ENCODE data around the gene MREG.

MREG gene

DNA sequence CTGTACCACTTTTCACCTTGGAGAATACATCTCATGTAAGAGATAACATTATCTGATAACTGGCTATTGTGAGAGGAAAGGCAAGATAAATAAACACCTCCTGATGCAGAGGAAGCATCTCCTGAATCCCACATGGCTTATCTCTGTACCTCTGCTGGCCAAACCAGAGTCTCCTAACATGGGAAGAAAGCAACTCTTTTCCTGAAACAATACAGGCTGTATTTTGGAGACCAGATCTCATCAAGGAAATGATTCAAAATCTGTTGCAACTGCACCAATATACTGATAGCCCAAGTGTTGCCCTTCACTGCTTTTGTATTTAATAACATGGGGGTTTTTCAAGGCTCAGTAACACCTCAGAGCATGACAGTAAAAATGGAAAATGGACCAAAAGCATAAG lies 106.9 kb downstream of the MREG start:
- TF ChIP-seq, protein P1, sequence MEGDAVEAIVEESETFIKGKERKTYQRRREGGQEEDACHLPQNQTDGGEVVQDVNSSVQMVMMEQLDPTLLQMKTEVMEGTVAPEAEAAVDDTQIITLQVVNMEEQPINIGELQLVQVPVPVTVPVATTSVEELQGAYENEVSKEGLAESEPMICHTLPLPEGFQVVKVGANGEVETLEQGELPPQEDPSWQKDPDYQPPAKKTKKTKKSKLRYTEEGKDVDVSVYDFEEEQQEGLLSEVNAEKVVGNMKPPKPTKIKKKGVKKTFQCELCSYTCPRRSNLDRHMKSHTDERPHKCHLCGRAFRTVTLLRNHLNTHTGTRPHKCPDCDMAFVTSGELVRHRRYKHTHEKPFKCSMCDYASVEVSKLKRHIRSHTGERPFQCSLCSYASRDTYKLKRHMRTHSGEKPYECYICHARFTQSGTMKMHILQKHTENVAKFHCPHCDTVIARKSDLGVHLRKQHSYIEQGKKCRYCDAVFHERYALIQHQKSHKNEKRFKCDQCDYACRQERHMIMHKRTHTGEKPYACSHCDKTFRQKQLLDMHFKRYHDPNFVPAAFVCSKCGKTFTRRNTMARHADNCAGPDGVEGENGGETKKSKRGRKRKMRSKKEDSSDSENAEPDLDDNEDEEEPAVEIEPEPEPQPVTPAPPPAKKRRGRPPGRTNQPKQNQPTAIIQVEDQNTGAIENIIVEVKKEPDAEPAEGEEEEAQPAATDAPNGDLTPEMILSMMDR (IDR thresholded peaks at IDR 0.05; ENCODE audit: low read depth, low read length) = no peak
- TF ChIP-seq, protein P2, sequence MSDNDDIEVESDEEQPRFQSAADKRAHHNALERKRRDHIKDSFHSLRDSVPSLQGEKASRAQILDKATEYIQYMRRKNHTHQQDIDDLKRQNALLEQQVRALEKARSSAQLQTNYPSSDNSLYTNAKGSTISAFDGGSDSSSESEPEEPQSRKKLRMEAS (IDR thresholded peaks at IDR 0.05; ENCODE audit: low read depth, low read length) = no peak
- TF ChIP-seq POLR2A (IDR thresholded peaks at IDR 0.05; ENCODE audit: extremely low read depth, insufficient read length) (no peak), MYC (IDR thresholded peaks at IDR 0.05; ENCODE audit: low read depth, low read length) (no peak)
- no peak for DNase-seq (ENCODE audit: low read depth)
- H3K4me3 ChIP-seq (ENCODE audit: low read depth, low read length) = no peak overlapping the region

DNA sequence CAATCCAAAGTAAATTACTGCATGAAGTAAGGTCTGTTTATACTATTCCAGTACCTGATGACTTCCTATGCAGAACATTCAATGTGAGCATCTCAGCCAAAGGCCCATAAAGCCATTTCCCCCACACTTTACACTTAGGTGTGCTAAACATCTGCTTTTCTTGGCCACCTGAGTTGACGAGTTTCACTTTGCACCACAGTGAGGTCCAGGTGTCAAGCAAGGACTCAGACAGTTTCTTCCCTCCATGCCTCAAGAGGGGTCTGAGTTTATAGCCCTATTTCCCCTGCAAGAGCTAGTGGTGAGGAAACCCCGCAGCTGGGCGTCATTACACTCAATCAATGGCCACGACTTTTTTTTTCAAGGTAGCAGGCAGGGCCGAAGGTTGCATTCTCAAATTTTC lies 107.7 kb downstream of the MREG start:
- TF ChIP-seq, protein P2 (IDR thresholded peaks at IDR 0.05; ENCODE audit: low read depth, low read length) = no peak
- TF ChIP-seq POLR2A (IDR thresholded peaks at IDR 0.05; ENCODE audit: extremely low read depth, insufficient read length) = no peak
- TF ChIP-seq, protein P1 (IDR thresholded peaks at IDR 0.05; ENCODE audit: low read depth, low read length) = no peak
- TF ChIP-seq MYC (IDR thresholded peaks at IDR 0.05; ENCODE audit: low read depth, low read length) = no peak
- no peak for DNase-seq (ENCODE audit: low read depth)
- H3K4me3 ChIP-seq (ENCODE audit: low read depth, low read length) = no peak overlapping the region

DNA sequence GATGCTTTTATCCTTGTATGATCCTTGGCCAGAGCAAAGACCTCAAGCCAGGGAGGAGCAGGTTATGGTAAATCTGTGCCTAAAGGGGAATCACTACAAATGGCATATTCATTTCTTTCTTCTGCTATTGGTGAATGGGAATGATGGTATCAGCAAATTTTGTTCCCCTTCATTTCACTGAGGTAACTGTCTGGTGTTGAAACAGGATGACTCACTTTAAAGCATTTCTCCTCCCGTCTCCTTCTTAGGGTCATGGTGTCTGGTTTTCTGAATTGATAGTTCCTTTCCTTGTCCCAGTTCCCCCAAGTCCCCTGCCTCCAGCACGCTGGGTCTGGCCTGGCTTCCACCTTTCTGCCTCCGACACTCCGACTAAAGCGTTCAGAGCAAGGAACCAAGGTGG lies 109.2 kb downstream of the MREG start:
- no peak for TF ChIP-seq MYC (IDR thresholded peaks at IDR 0.05; ENCODE audit: low read depth, low read length)
- TF ChIP-seq, protein P2 (IDR thresholded peaks at IDR 0.05; ENCODE audit: low read depth, low read length) = no peak
- TF ChIP-seq, protein P1 (IDR thresholded peaks at IDR 0.05; ENCODE audit: low read depth, low read length) = no peak
- TF ChIP-seq POLR2A (IDR thresholded peaks at IDR 0.05; ENCODE audit: extremely low read depth, insufficient read length) = no peak
- peak; percentile 78 for DNase-seq (ENCODE audit: low read depth)
- H3K4me3 ChIP-seq (ENCODE audit: low read depth, low read length) = no peak overlapping the region

DNA sequence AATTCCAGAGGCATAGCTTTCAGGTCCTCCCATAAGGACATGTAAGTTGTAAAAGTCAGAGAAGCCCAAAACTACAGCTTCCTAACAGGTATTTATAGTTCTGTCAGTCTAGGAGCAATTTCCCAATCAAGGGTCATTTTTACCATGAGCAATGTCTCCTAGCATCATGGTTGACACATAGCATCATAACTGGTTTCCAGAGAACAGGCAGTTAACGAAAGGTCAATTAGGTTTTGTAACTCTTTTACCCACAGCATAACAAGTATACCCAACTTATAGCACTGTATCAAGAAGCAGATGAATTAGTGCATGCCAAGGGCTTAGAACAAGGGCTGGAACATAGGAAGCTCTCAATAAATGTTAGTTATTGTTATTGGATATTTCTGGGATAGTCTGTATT lies 110.1 kb downstream of the MREG start:
- TF ChIP-seq MYC (IDR thresholded peaks at IDR 0.05; ENCODE audit: low read depth, low read length) (no peak), POLR2A (IDR thresholded peaks at IDR 0.05; ENCODE audit: extremely low read depth, insufficient read length) (no peak)
- TF ChIP-seq, protein P1 (IDR thresholded peaks at IDR 0.05; ENCODE audit: low read depth, low read length) = no peak
- TF ChIP-seq, protein P2 (IDR thresholded peaks at IDR 0.05; ENCODE audit: low read depth, low read length) = no peak
- DNase-seq (ENCODE audit: low read depth) = peak; percentile 12

DNA sequence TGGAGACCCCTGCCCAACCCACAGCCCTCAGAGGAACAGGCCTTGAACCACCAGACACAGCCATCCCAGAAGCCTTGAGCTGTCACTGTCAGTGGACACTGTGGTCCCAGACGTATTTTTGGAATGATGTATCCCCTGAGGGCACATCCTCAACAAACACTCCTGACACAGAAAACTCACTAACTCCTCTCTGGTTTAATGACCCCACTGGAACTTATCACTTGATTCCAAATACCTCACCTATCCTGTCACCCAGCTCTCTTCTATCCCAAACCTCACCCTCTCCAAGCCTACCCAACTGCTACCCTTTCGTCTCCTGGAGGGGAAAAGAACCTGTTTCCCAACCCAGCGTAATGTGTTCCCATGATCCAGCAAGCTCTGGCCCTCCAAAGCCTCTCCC lies 111.6 kb downstream of the MREG start:
- TF ChIP-seq, protein P1 (IDR thresholded peaks at IDR 0.05; ENCODE audit: low read depth, low read length) = no peak
- no peak for TF ChIP-seq MYC (IDR thresholded peaks at IDR 0.05; ENCODE audit: low read depth, low read length)
- TF ChIP-seq, protein P2 (IDR thresholded peaks at IDR 0.05; ENCODE audit: low read depth, low read length) = no peak
- TF ChIP-seq POLR2A (IDR thresholded peaks at IDR 0.05; ENCODE audit: extremely low read depth, insufficient read length) = no peak

More for the DNA sequence above, 110.1 kb downstream of the MREG start:
- H3K4me3 ChIP-seq (ENCODE audit: low read depth, low read length) = no peak overlapping the region

More for the DNA sequence above, 111.6 kb downstream of the MREG start:
- no peak overlapping the region for H3K4me3 ChIP-seq (ENCODE audit: low read depth, low read length)
- DNase-seq (ENCODE audit: low read depth) = no peak

All from NB4 (cell line).